Liver (tissue), 3 donors: ENCODE data around the gene RBKS.

Source experiments
- ATF3 ChIP-seq: IDR thresholded peaks from 2 replicates; pipeline ENCODE4 v1.6.1; 2016; ENCODE audit warnings: antibody characterized with exemption
- EGR1 ChIP-seq, 2 donors: IDR thresholded peaks; 2 replicates each; pipeline ENCODE4 v1.6.1; 2016 to 2018; ENCODE audit warnings: antibody characterized with exemption in 2 of 2, low read depth in 2 of 2
- FOXA1 ChIP-seq: IDR thresholded peaks from 2 replicates; pipeline ENCODE4 v1.6.1; 2016; ENCODE audit warnings: antibody characterized with exemption
- JUND ChIP-seq, 2 donors: IDR thresholded peaks; 2 replicates each; pipeline ENCODE4 v1.6.1; 2016; ENCODE audit warnings: antibody characterized with exemption in 2 of 2
- RAD21 ChIP-seq, 2 donors: IDR thresholded peaks; 2 replicates each; pipeline ENCODE4 v1.6.1; 2016; ENCODE audit warnings: antibody characterized with exemption in 2 of 2, mild to moderate bottlenecking in 2 of 2
- YY1 ChIP-seq: IDR thresholded peaks from 2 replicates; pipeline ENCODE4 v1.6.1; 2016; ENCODE audit warnings: antibody characterized with exemption, mild to moderate bottlenecking
- TF ChIP-seq, protein P1 (sequence below): fragments of 150-350 bp; IDR thresholded peaks from 2 replicates; pipeline ENCODE4 v1.5.1; 2017; ENCODE audit warnings: improper control_type of control experiment, low read depth, low read length; ENCODE audit not compliant: missing input control
- TF ChIP-seq, protein P2 (sequence below): IDR thresholded peaks from 2 replicates; pipeline ENCODE4 v1.6.1; 2016; ENCODE audit warnings: antibody characterized with exemption
- donor health status: healthy.
- donor health status: healthy.

DNA sequence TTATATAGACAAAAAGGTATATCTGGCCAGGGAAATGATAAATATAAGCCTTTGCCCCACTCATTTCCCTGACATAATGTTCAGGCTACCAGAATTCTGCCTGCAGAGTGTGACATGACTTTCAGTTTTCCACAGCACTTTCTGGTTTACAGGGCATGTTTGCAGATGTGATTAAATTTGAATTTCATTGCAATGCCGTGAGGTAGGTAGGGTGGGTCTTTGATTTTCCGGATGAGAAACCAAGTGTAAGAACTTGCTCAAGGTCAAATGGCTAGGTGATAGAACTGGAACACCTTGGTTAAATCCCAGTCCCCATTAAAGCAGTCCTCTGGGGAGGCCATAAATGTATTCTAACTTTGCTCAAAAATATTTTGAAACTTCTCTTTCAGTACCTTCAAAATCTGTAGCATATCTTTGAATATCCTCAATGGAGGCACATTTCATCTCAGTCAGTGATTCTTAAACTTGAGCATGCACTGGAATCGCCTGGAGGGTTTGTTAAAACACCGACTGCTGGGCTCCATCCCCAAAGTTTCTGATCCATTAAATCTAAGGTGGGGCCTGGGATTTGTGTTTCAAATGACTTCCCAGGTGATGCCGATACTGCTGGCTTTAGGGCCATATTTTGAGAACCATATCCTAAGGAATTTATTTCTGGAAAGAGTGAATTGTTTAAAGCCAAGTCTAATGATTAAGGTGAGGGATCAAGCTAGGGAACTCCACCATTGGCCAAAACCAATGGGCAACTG lies 83.7 kb downstream of the RBKS start:
- TF ChIP-seq, protein P1, sequence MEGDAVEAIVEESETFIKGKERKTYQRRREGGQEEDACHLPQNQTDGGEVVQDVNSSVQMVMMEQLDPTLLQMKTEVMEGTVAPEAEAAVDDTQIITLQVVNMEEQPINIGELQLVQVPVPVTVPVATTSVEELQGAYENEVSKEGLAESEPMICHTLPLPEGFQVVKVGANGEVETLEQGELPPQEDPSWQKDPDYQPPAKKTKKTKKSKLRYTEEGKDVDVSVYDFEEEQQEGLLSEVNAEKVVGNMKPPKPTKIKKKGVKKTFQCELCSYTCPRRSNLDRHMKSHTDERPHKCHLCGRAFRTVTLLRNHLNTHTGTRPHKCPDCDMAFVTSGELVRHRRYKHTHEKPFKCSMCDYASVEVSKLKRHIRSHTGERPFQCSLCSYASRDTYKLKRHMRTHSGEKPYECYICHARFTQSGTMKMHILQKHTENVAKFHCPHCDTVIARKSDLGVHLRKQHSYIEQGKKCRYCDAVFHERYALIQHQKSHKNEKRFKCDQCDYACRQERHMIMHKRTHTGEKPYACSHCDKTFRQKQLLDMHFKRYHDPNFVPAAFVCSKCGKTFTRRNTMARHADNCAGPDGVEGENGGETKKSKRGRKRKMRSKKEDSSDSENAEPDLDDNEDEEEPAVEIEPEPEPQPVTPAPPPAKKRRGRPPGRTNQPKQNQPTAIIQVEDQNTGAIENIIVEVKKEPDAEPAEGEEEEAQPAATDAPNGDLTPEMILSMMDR = no peak
- TF ChIP-seq YY1 (no peak), FOXA1 (no peak), RAD21 (IDR thresholded peaks at IDR 0.05) (no peak), EGR1 (IDR thresholded peaks at IDR 0.05; ENCODE audit: low read depth in 2 of 2) (no peak), ATF3 (no peak), JUND (IDR thresholded peaks at IDR 0.05) (no peak)
- TF ChIP-seq, protein P2, sequence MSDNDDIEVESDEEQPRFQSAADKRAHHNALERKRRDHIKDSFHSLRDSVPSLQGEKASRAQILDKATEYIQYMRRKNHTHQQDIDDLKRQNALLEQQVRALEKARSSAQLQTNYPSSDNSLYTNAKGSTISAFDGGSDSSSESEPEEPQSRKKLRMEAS = no peak
